Body of pancreas (tissue), 4 donors: ENCODE measurements around the gene RARS2. TPM values are rescaled to one million over a fixed set of nuclear protein-coding genes. Genes with fewer than 3 reads are reported as not detected.

Source experiments
- ATAC-seq: fragments of 150-250 bp; one replicate; pipeline ENCODE4 v1.9.1; 2016
- DNase-seq, 4 donors: peaks; one replicate each; pipeline ENCODE4 v3.0.0-alpha.2; 2019
- H3K27ac ChIP-seq, 4 donors: fragments of 200-600 bp; sonication (generic); 1 replicate in 3 of 4; 2 replicates in 1 of 4; pipeline versions ENCODE4 v1.5.1 to v1.6.1; 2016 to 2019; ENCODE audit warnings: mild to moderate bottlenecking in 1 of 4, mixed read lengths in 1 of 4, moderate library complexity in 1 of 4
- H3K27me3 ChIP-seq, 2 donors: fragments of 200-600 bp; sonication (generic); one replicate each; pipeline ENCODE4 v1.6.0; 2016; ENCODE audit warnings: mild to moderate bottlenecking in 1 of 2
- H3K36me3 ChIP-seq, 2 donors: fragments of 200-600 bp; sonication (generic); replicated peaks in 1 of 2; 2 replicates each; pipeline ENCODE4 v1.5.1; 2016; ENCODE audit warnings: low read depth in 2 of 2; ENCODE audit not compliant: insufficient read depth in 1 of 2
- H3K4me1 ChIP-seq: fragments of 200-600 bp; sonication (generic); one replicate; pipeline ENCODE4 v1.6.0; 2016
- H3K4me3 ChIP-seq, 2 donors: fragments of 200-600 bp; sonication (generic); 1 replicate in 1 of 2; 2 replicates in 1 of 2; pipeline ENCODE4 v1.5.1; 2016 to 2019
- H3K9me3 ChIP-seq, 3 donors: fragments of 200-600 bp; sonication (generic); 1 replicate in 2 of 3; 2 replicates in 1 of 3; pipeline ENCODE4 v1.5.1; 2016
- POLR2A ChIP-seq, 3 donors: fragments of 450-650 bp; IDR thresholded peaks; one replicate each; pipeline ENCODE4 v1.6.1; 2016; ENCODE audit warnings: antibody characterized with exemption in 3 of 3, mild to moderate bottlenecking in 2 of 3
- WGBS, 2 donors: methylation state at CpG; one replicate each; pipeline ENCODE4 v1.1.5; 2017; 5-methylcytosine and 5-hydroxymethylcytosine counted together
- intact Hi-C: fragments of 100-400 bp; cut with DNase I; formaldehyde crosslinking; loops from one replicate; pipeline ENCODE4 v1.15.1; 2023
- total RNA-seq, 2 donors: library from RNA; depleted of rRNA; stranded (reverse); fragments of >200 nt; gene quantifications; one replicate each; pipeline ENCODE4 v1.1.0, GENCODE V29; 2016
- TF ChIP-seq, protein P1 (sequence below), 7 experiments: fragments of 450-650 bp in 4 of 7; fragments of 200-600 bp in 3 of 7; sonication (generic) in 3 of 7; IDR thresholded peaks; one replicate each; pipeline ENCODE4 v1.5.1; 2016 to 2019; ENCODE audit warnings: antibody characterized with exemption in 7 of 7

The RARS2 gene
- total RNA-seq, 2 donors from 2014 or later: 7.3 to 15.8 TPM

DNA sequence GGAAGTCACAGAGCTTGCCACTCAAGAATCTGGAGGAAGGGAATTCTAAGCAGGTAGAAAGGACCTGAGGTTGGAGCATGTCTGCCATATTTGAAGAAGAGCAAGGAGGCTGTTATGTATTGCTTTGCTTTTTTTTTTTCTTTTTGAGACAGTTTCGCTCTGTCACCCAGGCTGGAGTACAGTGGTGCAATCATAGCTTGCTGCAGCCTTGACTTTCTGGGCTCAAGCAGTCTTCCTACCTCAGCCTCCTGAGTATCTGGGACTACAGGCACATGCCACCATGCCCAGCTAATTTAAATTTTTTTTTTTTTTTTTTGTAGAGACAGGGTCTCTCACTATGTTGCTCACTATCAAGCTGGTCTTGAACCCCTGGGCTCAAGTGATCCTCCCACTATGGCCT, 41.0 kb upstream of the RARS2 start:
- intact Hi-C loops: no loop called here
- Histone ChIP-seq H3K27ac (no peak overlapping the region), H3K4me1 (no peaks in the 10 kb centered on the region), H3K4me3 (no peak overlapping the region), H3K9me3 (no peaks in the 10 kb centered on the region), H3K27me3 (no peaks in the 10 kb centered on the region), H3K36me3 (no peaks in the 10 kb centered on the region)
- DNase-seq (no peak), ATAC-seq (no peak)
- WGBS, 2 donors: 91 to 94% methylated on average over 1 of the region's 1 CpG
- TF ChIP-seq, protein P1, sequence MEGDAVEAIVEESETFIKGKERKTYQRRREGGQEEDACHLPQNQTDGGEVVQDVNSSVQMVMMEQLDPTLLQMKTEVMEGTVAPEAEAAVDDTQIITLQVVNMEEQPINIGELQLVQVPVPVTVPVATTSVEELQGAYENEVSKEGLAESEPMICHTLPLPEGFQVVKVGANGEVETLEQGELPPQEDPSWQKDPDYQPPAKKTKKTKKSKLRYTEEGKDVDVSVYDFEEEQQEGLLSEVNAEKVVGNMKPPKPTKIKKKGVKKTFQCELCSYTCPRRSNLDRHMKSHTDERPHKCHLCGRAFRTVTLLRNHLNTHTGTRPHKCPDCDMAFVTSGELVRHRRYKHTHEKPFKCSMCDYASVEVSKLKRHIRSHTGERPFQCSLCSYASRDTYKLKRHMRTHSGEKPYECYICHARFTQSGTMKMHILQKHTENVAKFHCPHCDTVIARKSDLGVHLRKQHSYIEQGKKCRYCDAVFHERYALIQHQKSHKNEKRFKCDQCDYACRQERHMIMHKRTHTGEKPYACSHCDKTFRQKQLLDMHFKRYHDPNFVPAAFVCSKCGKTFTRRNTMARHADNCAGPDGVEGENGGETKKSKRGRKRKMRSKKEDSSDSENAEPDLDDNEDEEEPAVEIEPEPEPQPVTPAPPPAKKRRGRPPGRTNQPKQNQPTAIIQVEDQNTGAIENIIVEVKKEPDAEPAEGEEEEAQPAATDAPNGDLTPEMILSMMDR (IDR thresholded peaks at IDR 0.05): no peak
- TF ChIP-seq POLR2A (IDR thresholded peaks at IDR 0.05): no peak

DNA sequence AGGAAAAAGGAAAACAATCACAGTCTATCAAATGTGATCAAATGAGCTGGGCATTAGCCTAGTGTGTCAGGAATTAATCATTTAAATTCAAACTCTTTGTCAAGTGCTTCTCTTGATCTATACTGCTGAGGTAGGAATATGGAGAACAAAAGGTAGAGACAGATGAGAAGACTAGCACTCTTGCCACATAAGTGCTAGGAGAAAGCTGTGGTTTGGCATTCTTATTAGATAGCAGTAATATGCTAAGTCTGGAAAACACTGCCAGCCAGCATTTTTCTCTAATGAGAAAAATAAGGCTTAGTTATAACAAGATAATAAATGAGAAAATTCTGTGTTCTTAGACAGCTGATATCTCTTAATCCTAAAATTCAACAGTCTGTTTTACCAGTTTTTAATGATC, 39.1 kb upstream of the RARS2 start:
- no peak overlapping the region for H3K4me3 ChIP-seq
- no peak overlapping the region for H3K27ac ChIP-seq
- intact Hi-C loops: no loop called here
- no peaks in the 10 kb centered on the region for H3K9me3 ChIP-seq
- H3K36me3 ChIP-seq: no peaks in the 10 kb centered on the region
- H3K27me3 ChIP-seq: no peaks in the 10 kb centered on the region
- ATAC-seq (no peak), DNase-seq (no peak)
- TF ChIP-seq, protein P1 (IDR thresholded peaks at IDR 0.05): no peak
- TF ChIP-seq POLR2A (IDR thresholded peaks at IDR 0.05): no peak
- H3K4me1 ChIP-seq: no peaks in the 10 kb centered on the region

GRCh38 chr6:87628424-87628823, 38.6 kb upstream of the RARS2 start:
- Histone ChIP-seq H3K36me3 (no peaks in the 10 kb centered on the region), H3K4me1 (no peaks in the 10 kb centered on the region), H3K27me3 (no peaks in the 10 kb centered on the region), H3K4me3 (no peak overlapping the region), H3K27ac (no peak overlapping the region), H3K9me3 (no peaks in the 10 kb centered on the region)
- DNase-seq (no peak), ATAC-seq (no peak)
- TF ChIP-seq POLR2A (IDR thresholded peaks at IDR 0.05): no peak
- TF ChIP-seq, protein P1 (IDR thresholded peaks at IDR 0.05): no peak
- 73 to 79% methylated on average over 2 of the region's 2 CpGs for WGBS, 2 donors
- intact Hi-C loops: no loop called here

- Histone ChIP-seq H3K4me1 (no peaks in the 10 kb centered on the region), H3K27me3 (no peaks in the 10 kb centered on the region), H3K27ac (peak overlapping the region in 1 of 4 donors; percentile 32), H3K9me3 (no peaks in the 10 kb centered on the region), H3K4me3 (no peak overlapping the region), H3K36me3 (no peaks in the 10 kb centered on the region)
- ATAC-seq (no peak), DNase-seq (no peak)
- WGBS, 2 donors: 92 to 97% methylated on average over 3 of the region's 3 CpGs
- intact Hi-C loops: no loop called here
- no peak for TF ChIP-seq POLR2A (IDR thresholded peaks at IDR 0.05)
- TF ChIP-seq, protein P1 (IDR thresholded peaks at IDR 0.05): no peak
Measured at GRCh38 chr6:87623248-87623647, 33.5 kb upstream of the RARS2 start.

GRCh38 chr6:87618531-87618930, 28.7 kb upstream of the RARS2 start:
- 88 to 90% methylated on average over 3 of the region's 3 CpGs for WGBS, 2 donors
- ATAC-seq (no peak), DNase-seq (no peak)
- intact Hi-C loops: no loop called here
- Histone ChIP-seq H3K27me3 (no peaks in the 10 kb centered on the region), H3K9me3 (no peaks in the 10 kb centered on the region), H3K4me3 (no peak overlapping the region), H3K27ac (no peak overlapping the region), H3K36me3 (peaks cover 0 to 4% of the 10 kb centered on the region in 2 donors), H3K4me1 (no peaks in the 10 kb centered on the region)
- no peak for TF ChIP-seq POLR2A (IDR thresholded peaks at IDR 0.05)
- TF ChIP-seq, protein P1 (IDR thresholded peaks at IDR 0.05): no peak
